COLO668 (cell line): ENCODE measurements around the gene FAT2.
A peak's percentile ranks its signal among the peaks of the same experiment; 100 is the strongest.
"Not testable (repeated sequence)": the region's sequence is repeated elsewhere in the genome, so short reads cannot be mapped to it uniquely, and the experiment has no call there.

Source experiments
- DNase-seq: peaks from one replicate; lab custom pipeline; 2025; ENCODE audit not compliant: unreplicated experiment; lab: John Stamatoyannopoulos, UW

Gene FAT2

GRCh38 chr5:151581812-151582583 lies 9.1 kb downstream of the FAT2 start:
- DNase-seq: no peak

DNA sequence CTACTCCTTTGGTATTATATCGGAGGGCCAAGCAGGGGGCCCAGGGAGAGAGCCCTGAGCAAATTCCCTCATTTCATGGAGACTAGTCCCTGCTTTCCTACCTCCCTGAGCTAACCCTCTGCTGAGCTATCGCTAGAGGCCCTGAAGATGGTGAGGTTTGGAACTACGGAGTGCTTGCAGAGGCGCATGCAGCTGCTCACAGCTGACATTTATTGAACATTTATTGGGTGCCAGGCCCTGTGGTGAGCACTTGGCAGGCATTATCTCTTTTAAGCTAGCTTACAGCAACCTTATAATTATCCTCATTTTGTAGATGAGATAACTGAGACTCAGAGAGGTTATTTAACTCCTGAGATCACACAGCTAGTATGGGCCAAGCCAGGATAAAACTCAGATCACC lies 9.8 kb downstream of the FAT2 start:
- no peak for DNase-seq

GRCh38 chr5:151580858-151581257 lies 10.3 kb downstream of the FAT2 start:
- DNase-seq: no peak

DNA sequence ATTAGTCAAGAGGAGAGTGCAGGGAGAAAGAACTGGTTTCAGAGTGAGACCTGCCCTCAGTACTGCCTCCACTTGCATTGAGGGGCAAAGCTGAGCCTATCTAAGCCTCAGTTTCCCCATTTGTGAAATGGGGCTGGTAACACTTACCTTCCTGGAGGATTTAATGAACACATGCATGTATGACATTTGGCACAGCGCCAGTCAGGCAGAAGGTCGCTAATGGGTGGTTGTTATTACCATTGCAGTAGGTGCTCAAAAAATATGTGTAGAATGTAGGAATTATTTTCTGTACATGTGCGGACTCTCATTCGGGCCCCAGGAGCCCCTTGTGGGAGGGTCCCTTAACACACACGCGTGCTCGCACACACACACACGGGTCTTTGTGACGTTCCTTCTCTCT lies 10.9 kb downstream of the FAT2 start:
- DNase-seq: no peak

DNA sequence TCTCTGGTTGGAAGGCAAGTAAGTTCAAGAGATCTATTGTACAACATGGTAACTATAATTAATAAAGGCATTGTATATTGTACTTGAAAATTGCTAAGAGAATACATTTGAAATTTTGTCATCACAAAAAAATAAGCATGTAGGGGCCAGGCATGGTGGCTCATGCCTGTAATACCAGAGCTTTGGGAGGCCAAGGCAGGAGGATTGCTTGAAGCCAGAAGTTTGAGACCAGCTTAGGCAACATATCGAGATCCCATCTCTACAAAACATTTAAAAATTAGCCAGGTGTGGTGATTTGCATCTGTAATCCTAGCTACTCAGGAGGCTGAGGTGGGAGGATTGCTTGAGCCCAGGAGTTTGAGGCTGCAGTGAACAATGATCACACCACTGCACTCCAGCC lies 12.0 kb downstream of the FAT2 start:
- not testable (repeated sequence) for DNase-seq

DNA sequence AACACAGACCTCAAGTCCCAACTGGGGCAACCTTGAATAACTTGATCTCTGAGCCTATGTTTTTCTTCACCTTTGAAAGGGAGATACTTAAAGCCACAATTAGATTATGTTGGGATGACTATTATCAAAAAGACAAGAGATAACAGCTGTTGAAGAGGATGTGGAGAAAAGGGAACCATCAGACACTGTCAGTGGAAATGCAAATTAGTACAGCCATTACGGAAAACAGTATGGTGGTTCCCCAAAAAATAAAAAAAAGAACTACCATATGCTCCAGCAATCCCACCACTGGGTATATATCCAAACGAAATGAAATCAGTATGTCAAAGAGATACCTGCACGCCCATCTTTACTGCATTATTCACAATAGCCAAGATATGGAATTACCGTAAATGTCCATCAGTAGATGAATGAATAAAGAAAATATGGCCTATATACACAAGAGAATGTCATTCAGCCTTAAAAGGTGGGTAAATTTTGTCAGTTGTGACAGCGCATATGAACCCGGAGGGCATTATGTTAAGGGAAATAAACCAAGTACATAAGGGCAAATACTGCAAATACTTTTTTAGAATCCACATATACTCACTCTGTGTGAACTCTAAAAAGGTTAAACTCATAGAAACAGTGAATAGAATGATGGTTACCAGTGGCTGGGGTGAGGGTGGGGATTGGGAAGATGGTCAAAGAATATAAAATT lies 12.7 kb downstream of the FAT2 start:
- no peak for DNase-seq

DNA sequence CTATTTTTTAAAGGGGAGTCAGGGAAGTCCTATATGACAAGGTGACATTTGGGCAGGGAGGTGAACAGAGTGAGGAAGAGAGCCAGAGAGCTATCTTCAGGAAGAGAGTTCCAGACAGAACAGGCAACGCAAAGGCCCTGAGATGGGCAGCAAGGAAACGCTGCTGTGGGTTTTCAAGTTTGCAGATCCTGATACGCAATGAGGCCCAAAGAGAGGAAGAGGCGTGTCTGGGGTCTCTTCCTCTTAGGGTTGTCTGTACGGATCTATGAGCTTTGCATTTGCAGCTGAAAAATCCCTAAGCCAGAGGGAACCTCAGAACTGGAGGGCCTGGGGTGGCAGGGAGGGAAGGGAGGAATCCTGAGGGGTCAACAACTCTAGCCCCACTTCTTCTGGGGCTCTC lies 13.6 kb downstream of the FAT2 start:
- DNase-seq: no peak

DNA sequence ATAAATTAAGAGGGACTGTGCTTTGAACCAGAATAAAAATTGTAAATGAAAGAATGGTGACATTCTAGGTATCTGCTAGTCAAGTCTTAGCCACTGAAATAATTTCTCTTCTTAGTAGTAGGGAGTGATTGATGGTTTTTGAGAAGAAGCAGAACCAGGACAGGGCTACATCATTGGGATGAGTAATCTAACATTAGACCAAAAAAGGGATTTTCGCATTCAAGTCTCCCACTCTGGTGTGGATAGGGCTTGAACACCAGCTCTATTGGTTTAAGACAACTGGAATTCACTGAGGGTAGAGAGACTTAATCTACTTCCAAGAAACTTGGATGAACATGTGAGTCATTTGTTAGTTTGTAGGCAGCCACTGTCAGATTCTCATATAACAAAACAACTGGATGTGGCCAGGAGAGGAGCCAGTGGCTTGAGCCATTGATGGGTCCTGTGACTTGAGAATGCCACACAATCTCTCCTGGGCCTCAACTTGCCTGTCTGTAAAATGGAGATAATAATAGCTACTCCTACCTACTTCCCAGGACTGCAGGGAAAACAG lies 16.6 kb downstream of the FAT2 start:
- DNase-seq: no peak

DNA sequence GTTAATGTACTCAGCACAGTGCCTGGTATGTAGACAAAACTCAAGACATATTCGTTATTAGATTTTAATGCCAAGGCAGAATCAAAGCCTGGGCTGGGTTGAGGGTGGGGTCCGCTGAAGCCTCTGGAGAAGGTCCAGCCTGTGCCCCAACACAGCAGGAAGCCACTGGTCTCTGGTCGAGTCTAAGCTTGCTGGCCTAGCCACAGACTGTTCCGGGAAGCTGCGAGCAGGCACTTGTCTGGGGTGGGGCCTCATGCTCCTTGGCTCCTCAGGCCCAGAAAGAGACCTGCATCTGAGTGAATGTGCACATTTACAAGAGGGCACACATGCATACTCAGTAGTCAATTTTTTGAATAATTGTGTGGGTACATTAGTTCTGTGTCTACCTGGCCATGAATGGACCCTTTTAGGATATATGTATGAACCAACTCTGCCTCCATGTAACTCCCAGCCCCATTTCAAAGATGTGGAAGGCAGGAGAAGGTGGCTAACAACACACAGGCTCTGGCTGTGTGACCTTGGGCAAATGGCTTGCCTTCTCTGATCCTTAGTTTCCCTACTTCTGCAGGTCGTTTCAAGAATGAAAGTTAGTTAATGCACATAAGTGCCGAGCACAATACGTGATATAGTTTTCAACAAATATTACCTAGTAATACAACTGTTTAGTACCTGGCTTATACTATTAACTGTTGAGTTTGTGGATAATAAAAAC lies 18.3 kb downstream of the FAT2 start:
- no peak for DNase-seq

DNA sequence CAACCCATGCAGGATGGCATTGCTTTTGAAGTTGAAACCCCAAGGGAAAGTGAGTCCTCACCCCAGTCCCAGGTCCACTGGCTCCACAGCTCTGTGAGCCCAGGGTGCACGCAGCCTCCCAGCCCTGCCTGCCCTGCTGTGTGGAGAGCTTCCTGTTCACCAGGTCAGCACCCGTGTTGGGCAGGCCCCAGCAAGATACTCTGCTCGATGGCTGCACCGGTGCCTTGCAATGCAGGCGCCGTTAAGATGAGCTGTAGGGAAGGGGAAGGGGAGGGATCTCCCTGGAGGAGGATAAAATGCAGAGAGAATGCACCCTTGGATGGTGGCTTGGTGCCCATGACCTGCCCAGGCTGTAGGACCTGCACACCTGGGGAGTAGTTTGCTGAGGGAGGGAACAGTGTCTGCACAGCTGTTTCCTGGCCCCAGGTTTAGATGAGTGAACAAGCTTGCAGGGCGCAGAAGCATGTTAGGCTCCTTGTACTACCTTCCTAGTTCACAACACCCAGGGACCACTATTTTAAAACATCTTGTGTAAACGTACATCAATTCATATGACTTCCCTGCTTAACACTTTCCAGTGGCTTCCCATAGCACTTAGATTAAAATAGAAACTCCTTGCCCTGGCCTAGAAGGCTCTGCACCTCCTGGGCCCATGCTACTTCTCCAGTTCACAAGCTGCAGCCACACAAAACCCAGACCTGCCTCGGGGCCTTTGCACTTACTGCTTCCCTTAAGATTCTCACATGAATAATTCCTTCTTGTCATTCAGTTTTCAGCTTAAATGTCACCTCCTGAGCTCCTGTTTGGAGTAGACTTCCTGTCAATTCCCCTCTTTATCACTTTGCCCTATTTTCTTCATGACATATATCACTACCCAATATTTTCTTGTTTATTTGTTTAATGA lies 19.6 kb downstream of the FAT2 start:
- DNase-seq: no peak

DNA sequence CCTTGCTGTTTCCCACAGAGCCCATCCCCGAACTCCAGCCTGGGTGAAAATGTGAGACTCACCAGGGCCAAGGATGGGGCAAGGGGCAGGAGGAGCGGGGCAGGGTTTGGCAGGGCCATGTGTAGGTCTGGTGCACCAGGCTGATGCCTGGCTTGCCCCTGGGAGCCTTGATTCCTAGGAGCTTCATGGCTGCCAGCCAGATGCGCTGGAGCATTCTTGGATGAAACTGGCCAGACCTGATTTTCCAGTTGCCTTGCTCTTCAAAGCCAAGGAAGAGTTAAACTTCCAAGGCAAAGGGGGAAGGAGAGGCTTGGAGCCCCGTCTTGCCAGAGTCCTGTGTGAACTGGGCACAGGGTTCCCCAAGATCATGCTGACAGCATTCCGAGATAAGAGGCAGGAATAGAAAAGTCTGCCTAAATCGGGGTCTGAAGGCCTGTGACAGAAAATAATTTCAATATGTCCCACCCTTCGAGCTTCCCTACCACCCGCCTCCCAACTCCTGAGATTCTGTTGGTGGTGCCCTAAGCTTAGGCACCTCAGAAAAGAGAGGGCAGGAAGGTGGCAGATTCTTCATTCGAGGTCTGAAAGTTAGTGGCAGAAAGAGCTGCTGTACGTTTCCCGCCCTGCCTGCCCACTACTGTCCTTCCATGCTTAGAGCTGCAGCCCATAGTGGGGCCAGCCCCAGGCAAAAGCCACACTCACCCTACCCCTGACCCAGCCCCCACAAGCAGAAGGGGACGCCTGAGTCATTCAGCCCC lies 20.4 kb downstream of the FAT2 start:
- peak; percentile 1 for DNase-seq

DNA sequence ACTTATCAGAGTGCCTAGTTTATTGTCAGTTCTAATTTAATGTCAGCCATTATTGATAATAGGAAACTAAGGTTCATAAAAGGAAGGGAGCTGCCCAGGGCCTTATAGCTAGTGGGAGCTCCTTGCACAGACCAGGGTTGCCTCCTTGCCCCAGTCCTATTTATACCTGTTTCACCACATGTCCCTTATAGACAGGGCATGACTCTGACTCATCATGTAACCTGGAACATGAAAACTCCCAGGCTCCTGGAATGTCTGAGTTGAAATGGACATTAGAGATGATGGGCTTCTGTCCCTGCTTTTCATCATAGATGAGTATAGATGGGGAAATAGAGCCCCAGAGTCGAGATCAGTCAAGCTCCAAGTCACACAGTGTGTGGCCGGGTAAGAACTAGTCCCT lies 21.1 kb downstream of the FAT2 start:
- no peak for DNase-seq

- DNase-seq: no peak
These were observed 21.7 kb downstream of the FAT2 start for GRCh38 chr5:151569132-151570046.

DNA sequence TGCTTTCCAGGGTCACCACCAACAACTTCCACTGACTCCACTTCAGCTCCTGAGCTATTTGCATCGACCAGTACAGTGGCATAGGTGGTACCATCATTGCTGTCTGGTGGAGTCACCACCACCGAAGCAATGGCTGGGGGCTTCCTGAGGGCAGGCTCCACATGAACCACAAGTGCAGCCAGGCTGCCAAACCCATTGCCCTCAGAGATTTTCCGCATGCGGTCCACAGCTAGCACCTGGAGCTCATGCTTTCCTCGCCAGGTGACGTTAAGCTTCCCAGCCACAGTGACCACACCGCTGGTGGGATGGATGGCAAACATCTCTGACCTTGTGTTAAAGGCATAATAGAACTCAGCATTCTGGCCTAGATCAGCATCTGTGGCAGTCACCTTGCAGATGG lies 23.1 kb downstream of the FAT2 start:
- DNase-seq: no peak

- no peak for DNase-seq
These were observed 25.2 kb downstream of the FAT2 start for GRCh38 chr5:151565971-151566370.

DNA sequence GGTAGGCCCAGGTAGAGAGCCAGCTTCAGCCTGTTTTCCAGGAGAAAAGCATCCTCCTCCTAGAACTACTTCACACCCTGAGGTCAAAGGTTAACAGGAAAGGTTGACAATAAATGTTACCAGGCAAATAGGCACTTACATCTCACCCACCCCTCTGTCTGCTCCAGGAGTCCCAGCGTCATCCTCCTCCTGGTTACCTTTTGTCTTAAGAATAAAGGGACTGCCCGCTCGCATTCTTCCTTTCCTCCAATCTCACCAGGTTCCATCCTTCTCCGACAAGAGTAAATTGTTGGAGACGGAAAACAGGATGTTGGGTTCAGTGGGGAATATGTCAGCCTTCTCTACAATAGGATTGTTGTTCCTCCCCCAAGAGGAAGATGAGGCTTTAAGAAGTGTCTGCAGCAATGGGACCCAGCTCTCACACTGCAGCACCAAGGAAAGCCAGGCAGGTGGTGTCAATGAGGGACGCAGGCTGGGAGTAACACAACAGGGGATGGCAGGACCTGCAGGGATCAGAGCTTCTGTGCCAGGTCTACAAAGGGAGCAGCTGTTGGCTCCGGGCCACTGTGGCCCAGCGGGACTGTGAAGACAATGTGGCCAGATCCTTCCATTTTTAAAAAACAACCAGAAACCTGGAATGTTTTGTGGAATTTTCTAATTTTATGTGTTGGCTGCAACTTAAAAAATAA lies 29.0 kb downstream of the FAT2 start:
- no peak for DNase-seq

DNA sequence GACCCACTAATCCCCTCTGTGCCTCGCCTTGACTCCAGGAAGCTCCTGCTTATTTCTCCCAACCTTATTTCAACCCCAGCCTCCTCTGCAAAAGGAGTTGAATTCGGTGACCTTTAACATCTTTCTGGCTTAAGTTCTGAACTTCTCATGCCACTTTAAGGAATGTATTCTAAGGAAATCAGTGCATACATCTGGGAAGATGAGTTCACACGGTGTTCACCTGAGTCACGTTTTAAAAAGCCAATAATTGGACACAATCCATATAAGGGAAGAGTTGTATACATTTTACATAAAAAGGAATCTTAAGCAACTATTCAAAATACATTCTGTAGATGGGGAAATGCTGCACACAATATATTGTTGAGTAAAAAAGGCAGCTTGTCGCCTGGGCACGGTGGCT lies 33.2 kb downstream of the FAT2 start:
- no peak for DNase-seq

DNA sequence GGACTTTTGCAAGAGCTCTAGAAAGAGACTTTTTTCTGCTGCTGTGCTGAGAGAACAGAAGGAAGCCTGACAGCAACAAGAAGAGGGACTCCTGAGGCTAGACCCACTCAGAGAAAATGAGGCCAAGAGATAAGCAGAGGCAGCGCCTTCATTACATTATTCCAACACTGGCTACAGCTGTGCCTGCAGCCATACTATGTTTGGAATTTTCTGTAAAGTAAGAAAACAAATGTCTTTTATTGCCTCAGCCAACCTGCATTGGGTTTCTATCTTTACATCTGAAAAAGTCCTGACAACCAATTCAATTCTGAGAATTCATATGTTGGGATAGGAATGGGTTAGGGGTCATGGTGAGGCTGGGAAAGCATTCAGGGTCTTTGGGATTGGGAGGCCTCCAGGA lies 33.7 kb downstream of the FAT2 start:
- no peak for DNase-seq
